Activated CD4-positive, alpha-beta T cell treated with anti-CD3 and anti-CD28 coated beads, Interleukin-2, amount 50 U/mL, for 16 hours (primary cell): ENCODE data around the gene DMPK.
A peak's percentile ranks its signal among the peaks of the same experiment; 100 is the strongest.

Source experiments
- DNase-seq: peaks from one replicate; pipeline ENCODE4 v3.0.0-alpha.2; 2020

The DMPK gene

GRCh38 chr19:45782162-45782691, at the start of gene DMPK:
DMPK (minus strand) TSS chr19:45782490; CDS start chr19:45782352, 138 bp downstream.
- DNase-seq, result no peak

- DNase-seq, result no peak
These were observed 46.7 kb upstream of the DMPK start for GRCh38 chr19:45828945-45829344.

- DNase-seq, result no peak
These were observed 46.2 kb upstream of the DMPK start for GRCh38 chr19:45828523-45828922.

- no peak for DNase-seq
These were observed 45.3 kb upstream of the DMPK start for GRCh38 chr19:45827459-45828093.

- DNase-seq, result no peak
These were observed 44.6 kb upstream of the DMPK start for GRCh38 chr19:45826934-45827333.

- DNase-seq, result no peak
These were observed 43.9 kb upstream of the DMPK start for GRCh38 chr19:45825917-45826893.

- DNase-seq, result no peak
These were observed 42.9 kb upstream of the DMPK start for GRCh38 chr19:45825263-45825605.

GRCh38 chr19:45824531-45825262, 42.4 kb upstream of the DMPK start:
- DNase-seq, result no peak

GRCh38 chr19:45824041-45824471, 41.8 kb upstream of the DMPK start:
- no peak for DNase-seq

GRCh38 chr19:45823182-45823581, 40.9 kb upstream of the DMPK start:
- DNase-seq, result no peak

- DNase-seq, result no peak
These were observed 40.4 kb upstream of the DMPK start for GRCh38 chr19:45822716-45823115.

GRCh38 chr19:45821570-45821969, 39.3 kb upstream of the DMPK start:
- no peak for DNase-seq

GRCh38 chr19:45821103-45821521, 38.8 kb upstream of the DMPK start:
- DNase-seq, result no peak

- DNase-seq, result no peak
These were observed 38.3 kb upstream of the DMPK start for GRCh38 chr19:45820413-45821102.

GRCh38 chr19:45819769-45820168, 37.5 kb upstream of the DMPK start:
- no peak for DNase-seq

GRCh38 chr19:45817725-45818301, 35.5 kb upstream of the DMPK start:
- DNase-seq, result no peak

- DNase-seq, result peak; percentile 96
These were observed 34.9 kb upstream of the DMPK start for GRCh38 chr19:45817010-45817724.

- no peak for DNase-seq
These were observed 34.1 kb upstream of the DMPK start for GRCh38 chr19:45816236-45817009.

- DNase-seq, result no peak
These were observed 33.4 kb upstream of the DMPK start for GRCh38 chr19:45815481-45816216.
